H1 (cell line): ENCODE results near the gene LAD1. TPM values are rescaled to one million over a fixed set of nuclear protein-coding genes. Genes with fewer than 3 reads are reported as not detected.

Experiments used
- CTBP2 ChIP-seq: IDR thresholded peaks from 2 replicates; pipeline ENCODE4 v1.7.0; 2011; ENCODE audit warnings: borderline replicate concordance, mild to moderate bottlenecking, moderate library complexity, mixed read lengths, low read length; ENCODE audit not compliant: insufficient read depth, insufficient read length
- CTCF ChIP-seq, 3 experiments: IDR thresholded peaks; 1 replicate in 2 of 3; 2 replicates in 1 of 3; pipeline versions ENCODE4 v1.5.1 to v1.6.1; 2011; ENCODE audit warnings: low read length in 3 of 3, mild to moderate bottlenecking in 3 of 3, inconsistent platforms in 2 of 3, low read depth in 1 of 3, moderate library complexity in 1 of 3; ENCODE audit not compliant: insufficient read depth in 1 of 3; ENCODE audit errors: control extremely low read depth in 1 of 3
- GABPA ChIP-seq: IDR thresholded peaks from 2 replicates; pipeline ENCODE4 v1.6.1; 2011; ENCODE audit warnings: mild to moderate bottlenecking, low read length, moderate library complexity, borderline replicate concordance; ENCODE audit not compliant: insufficient read depth
- polyA plus RNA-seq, 7 experiments: library from polyadenylated mRNA; depleted of rRNA in 3 of 7; stranded (reverse) in 5 of 7; unstranded in 2 of 7; fragments of >200 nt in 5 of 7; fragments of 200-250 nt in 2 of 7; gene quantifications; 1 replicate in 5 of 7; 2 replicates in 1 of 7; 4 replicates in 1 of 7; pipeline versions ENCODE4 v1.2.1 to v1.2.3, GENCODE V29; 2011 to 2013; ENCODE audit warnings: missing spikeins in 2 of 7, mixed read lengths in 2 of 7
- total RNA-seq: library from RNA; stranded (reverse); fragmentation: NEBNext Ultra II Directional; extraction: Animal tissue kit (Norgen Biotek cat#: 25700); gene quantifications from 2 replicates; pipeline ENCODE4 v1.2.1, GENCODE V29; 2021

Gene LAD1
- total and polyA plus RNA-seq, 2 of the 8 experiments (the other 6 are each of a cell fraction or from before 2014, with no cell fraction given), result 9.3 to 32.8 TPM

DNA sequence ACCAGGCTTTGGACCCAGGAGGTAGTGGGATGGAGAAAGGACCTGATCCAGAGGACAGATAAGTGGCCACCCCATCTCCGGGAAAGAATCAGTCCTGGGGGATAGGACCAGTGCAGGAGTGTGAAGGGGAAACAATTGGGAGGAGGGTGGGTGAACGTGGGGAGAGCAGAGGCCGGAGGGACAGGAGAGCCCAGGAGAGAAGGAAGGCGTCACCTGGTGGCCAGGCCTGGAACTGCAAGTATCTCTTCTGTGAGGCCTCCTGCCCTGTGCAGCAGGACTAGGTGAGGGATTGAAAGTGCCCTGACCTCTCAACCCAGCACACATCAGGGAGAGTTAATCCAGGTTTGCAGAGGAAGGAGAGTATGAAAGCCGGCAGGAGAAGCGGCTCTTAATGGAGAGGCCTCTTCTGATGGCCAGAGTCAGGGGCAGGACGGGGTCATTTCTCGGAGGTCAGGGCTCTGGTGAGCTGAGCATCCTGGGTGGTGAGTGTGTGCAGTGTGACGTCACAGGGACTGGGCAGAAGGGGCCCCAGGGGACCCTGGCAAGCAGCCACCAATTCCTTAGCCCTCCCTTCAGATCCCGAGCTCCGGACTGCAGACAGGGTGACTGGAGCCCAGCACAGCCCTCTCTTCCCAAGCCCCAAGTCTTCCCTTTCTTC lies 9.2 kb upstream of the LAD1 start (continued):
- TF ChIP-seq CTCF (IDR thresholded peaks at IDR 0.05; ENCODE audit: control extremely low read depth in 1 of 3, insufficient read depth in 1 of 3, low read depth in 1 of 3, low read length in 3 of 3) (peak; percentile 91 to 99 (median 99)), CTBP2 (no peak), GABPA (peak; percentile 30; the same call in 1 of the 2 replicates)
